Stomach smooth muscle (tissue), 2 donors: Measurements from ENCODE around the gene ZMIZ1.
"Not testable (repeated sequence)": the region's sequence is repeated elsewhere in the genome, so short reads cannot be mapped to it uniquely, and the experiment has no call there.

Source experiments
- H3K27ac ChIP-seq: one replicate; pipeline ENCODE4 v1.7.0; 2013; ENCODE audit warnings: mild to moderate bottlenecking, low read length, inconsistent platforms
- H3K27me3 ChIP-seq, 2 donors: one replicate each; pipeline ENCODE4 v1.7.0; 2013; ENCODE audit warnings: low read length in 2 of 2; ENCODE audit not compliant: insufficient read depth in 2 of 2, control insufficient read depth in 1 of 2
- H3K36me3 ChIP-seq, 2 donors: one replicate each; pipeline ENCODE4 v1.7.0; 2013; ENCODE audit warnings: low read length in 2 of 2; ENCODE audit not compliant: control insufficient read depth in 2 of 2, insufficient read depth in 2 of 2
- H3K4me1 ChIP-seq: one replicate; pipeline ENCODE4 v1.7.0; 2013; ENCODE audit warnings: low read length; ENCODE audit not compliant: control insufficient read depth, insufficient read depth
- H3K4me3 ChIP-seq, 2 donors: one replicate each; pipeline ENCODE4 v1.7.0; 2013; ENCODE audit warnings: low read length in 2 of 2
- H3K9ac ChIP-seq, 2 donors: one replicate each; pipeline ENCODE4 v1.7.0; 2013; ENCODE audit warnings: low read length in 2 of 2, mild to moderate bottlenecking in 1 of 2
- H3K9me3 ChIP-seq, 2 donors: one replicate each; pipeline ENCODE4 v1.7.0; 2013; ENCODE audit warnings: low read length in 2 of 2; ENCODE audit not compliant: control insufficient read depth in 2 of 2
- donor health status: healthy.
- donor health status: Pancreatic carcinoma.

The ZMIZ1 gene

DNA sequence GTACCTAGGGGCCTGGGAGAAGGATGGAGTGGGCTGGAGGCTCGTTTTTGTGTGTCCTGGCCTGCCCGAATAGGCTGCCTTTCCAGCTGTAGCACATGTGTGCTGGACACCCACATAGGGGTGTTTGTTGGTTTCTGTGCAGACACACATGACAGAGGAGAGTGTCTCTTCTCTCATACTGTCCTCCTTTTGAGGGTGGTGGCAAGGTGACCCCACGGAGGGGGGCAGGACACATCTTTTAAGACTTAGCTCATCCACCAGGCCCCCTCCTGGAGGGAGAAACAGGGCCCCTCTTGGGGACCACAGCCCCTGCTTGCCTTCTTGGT lies 206.3 kb downstream of the ZMIZ1 start:
- Histone ChIP-seq H3K27ac (peak overlapping the region; percentile 98), H3K4me3 (peak overlapping the region in 1 of 2 donors; percentile 54), H3K9me3 (no peaks in the 10 kb centered on the region), H3K9ac (peak overlapping the region; percentile 30 to 73), H3K27me3 (no peaks in the 10 kb centered on the region), H3K4me1 (peaks cover 52% of the 10 kb centered on the region), H3K36me3 (peaks cover 14 to 19% of the 10 kb centered on the region in 2 donors)

DNA sequence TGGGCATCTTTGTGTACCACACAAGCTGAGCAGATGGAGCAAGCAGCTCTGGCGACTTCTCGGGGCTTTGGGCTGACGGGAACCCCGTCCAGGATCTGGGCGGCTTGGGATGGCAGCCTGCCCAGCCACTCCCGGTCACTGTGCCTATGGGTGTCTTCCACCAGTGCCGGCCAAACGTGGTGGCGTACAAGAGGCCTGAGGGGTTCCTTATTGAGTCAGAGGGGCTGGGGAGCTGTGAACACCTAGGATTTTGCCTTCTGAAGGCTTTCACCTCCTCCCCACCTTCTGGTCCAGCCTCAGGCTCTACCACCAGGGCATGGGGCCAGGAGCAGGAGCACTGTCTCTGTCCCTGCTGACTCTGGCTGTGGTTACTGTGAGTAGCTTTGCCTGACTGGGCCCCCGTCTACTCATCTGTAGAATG lies 206.7 kb downstream of the ZMIZ1 start:
- peak overlapping the region in 1 of 2 donors; percentile 54 for H3K4me3 ChIP-seq
- H3K9ac ChIP-seq: peak overlapping the region; percentile 30 to 73
- H3K9me3 ChIP-seq: no peaks in the 10 kb centered on the region
- H3K27ac ChIP-seq: peak overlapping the region; percentile 98
- peaks cover 48% of the 10 kb centered on the region for H3K4me1 ChIP-seq
- H3K27me3 ChIP-seq: no peaks in the 10 kb centered on the region
- peaks cover 14 to 18% of the 10 kb centered on the region in 2 donors for H3K36me3 ChIP-seq

DNA sequence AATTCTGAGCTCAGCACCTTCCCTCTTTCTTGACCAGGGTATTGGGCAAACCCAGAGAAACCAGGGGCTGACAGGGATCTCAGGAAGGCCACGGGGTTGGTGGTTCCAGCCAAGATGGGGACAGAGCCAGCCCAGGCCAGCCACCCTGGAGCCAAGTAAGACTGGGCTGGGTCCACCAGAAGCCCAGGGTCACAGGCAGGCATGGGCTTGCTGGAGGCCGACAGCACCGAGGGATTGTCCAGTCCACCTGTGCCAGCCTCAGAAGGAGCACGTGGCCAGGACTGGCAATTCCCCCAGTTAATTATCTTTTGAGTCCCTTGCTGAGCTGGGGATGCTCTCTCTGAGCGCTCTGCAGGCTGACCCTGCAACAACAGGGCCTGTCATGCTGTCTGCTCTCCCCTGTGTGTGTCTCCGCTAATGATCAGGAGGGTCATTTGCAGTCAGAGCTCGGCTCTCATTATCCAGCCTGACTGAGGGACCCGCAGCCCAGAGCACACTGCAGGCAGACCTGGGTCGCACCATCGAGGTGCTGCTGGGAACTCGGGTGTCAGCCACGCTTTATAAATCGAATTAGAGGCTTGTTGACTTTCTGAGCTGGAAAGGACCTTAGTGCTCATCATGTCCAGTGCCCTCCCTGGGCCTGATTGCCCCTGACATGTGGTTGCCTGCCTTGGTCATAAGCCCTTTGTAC lies 209.0 kb downstream of the ZMIZ1 start:
- H3K27ac ChIP-seq: peak overlapping the region; percentile 18
- no peaks in the 10 kb centered on the region for H3K27me3 ChIP-seq
- no peak overlapping the region for H3K9ac ChIP-seq
- H3K36me3 ChIP-seq: peaks cover 14 to 32% of the 10 kb centered on the region in 2 donors
- H3K4me1 ChIP-seq: peaks cover 39% of the 10 kb centered on the region
- no peak overlapping the region for H3K4me3 ChIP-seq
- no peaks in the 10 kb centered on the region for H3K9me3 ChIP-seq

GRCh38 chr10:79279047-79279446 lies 210.3 kb downstream of the ZMIZ1 start:
- H3K27me3 ChIP-seq, H3K4me3 ChIP-seq, H3K27ac ChIP-seq, H3K9me3 ChIP-seq, H3K9ac ChIP-seq: not testable (repeated sequence)
- H3K4me1 ChIP-seq: peaks cover 34% of the 10 kb centered on the region
- peaks cover 17 to 37% of the 10 kb centered on the region in 2 donors for H3K36me3 ChIP-seq

DNA sequence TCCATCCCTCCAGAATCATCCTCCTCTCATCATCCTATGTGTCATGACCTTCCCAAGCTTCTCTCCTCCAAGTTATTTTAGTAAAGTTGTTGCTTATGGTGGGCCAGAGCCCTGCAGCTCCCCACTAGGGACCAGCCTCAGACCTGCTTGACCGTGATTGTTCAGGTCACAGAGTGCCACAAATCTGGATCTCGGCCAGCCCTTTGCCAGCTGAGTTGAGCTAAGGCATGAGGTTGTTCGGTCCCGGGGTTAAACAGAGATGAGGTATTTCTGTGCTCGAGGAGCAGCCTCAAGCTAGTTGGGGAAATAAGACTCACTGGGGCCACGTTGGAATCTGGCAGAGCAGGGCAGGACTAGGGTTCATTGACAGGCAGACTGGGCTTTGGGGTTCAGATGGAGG lies 212.2 kb downstream of the ZMIZ1 start:
- Histone ChIP-seq H3K9ac (no peak overlapping the region), H3K4me3 (no peak overlapping the region), H3K36me3 (peaks cover 19 to 45% of the 10 kb centered on the region in 2 donors), H3K27ac (no peak overlapping the region), H3K4me1 (peaks cover 25% of the 10 kb centered on the region), H3K9me3 (no peaks in the 10 kb centered on the region), H3K27me3 (no peaks in the 10 kb centered on the region)

GRCh38 chr10:79282388-79282787 lies 213.6 kb downstream of the ZMIZ1 start:
- Histone ChIP-seq H3K9ac (no peak overlapping the region), H3K4me3 (no peak overlapping the region), H3K27me3 (no peaks in the 10 kb centered on the region), H3K9me3 (no peaks in the 10 kb centered on the region), H3K27ac (no peak overlapping the region), H3K4me1 (peaks cover 25% of the 10 kb centered on the region), H3K36me3 (peaks cover 15 to 39% of the 10 kb centered on the region in 2 donors)

GRCh38 chr10:79283616-79284015 lies 214.8 kb downstream of the ZMIZ1 start:
- Histone ChIP-seq H3K27ac (no peak overlapping the region), H3K36me3 (peaks cover 15 to 38% of the 10 kb centered on the region in 2 donors), H3K4me1 (peaks cover 25% of the 10 kb centered on the region)

GRCh38 chr10:79284158-79284871 lies 215.5 kb downstream of the ZMIZ1 start:
- Histone ChIP-seq H3K9ac (no peak overlapping the region), H3K9me3 (no peaks in the 10 kb centered on the region), H3K27ac (no peak overlapping the region), H3K4me3 (no peak overlapping the region), H3K27me3 (no peaks in the 10 kb centered on the region), H3K4me1 (peaks cover 25% of the 10 kb centered on the region), H3K36me3 (peaks cover 15 to 42% of the 10 kb centered on the region in 2 donors)

More at GRCh38 chr10:79283616-79284015, 214.8 kb downstream of the ZMIZ1 start:
- Histone ChIP-seq H3K9ac (no peak overlapping the region), H3K27me3 (no peaks in the 10 kb centered on the region), H3K9me3 (no peaks in the 10 kb centered on the region), H3K4me3 (no peak overlapping the region)

- H3K27ac ChIP-seq: no peak overlapping the region
- H3K27me3 ChIP-seq: no peaks in the 10 kb centered on the region
- no peak overlapping the region for H3K4me3 ChIP-seq
- H3K9ac ChIP-seq: no peak overlapping the region
- H3K36me3 ChIP-seq: peaks cover 25 to 52% of the 10 kb centered on the region in 2 donors
- peaks cover 25% of the 10 kb centered on the region for H3K4me1 ChIP-seq
- no peaks in the 10 kb centered on the region for H3K9me3 ChIP-seq
These were observed 216.8 kb downstream of the ZMIZ1 start for GRCh38 chr10:79285315-79286197.

- H3K27ac ChIP-seq: no peak overlapping the region
- H3K4me3 ChIP-seq: peak overlapping the region in 1 of 2 donors; percentile 22
- no peak overlapping the region for H3K9ac ChIP-seq
- peaks cover 28 to 52% of the 10 kb centered on the region in 2 donors for H3K36me3 ChIP-seq
- H3K27me3 ChIP-seq: no peaks in the 10 kb centered on the region
- H3K9me3 ChIP-seq: no peaks in the 10 kb centered on the region
- H3K4me1 ChIP-seq: peaks cover 25% of the 10 kb centered on the region
These were observed 217.7 kb downstream of the ZMIZ1 start for GRCh38 chr10:79286318-79286951.
